ENCODE results near the gene HIRIP3.
"Not testable (repeated sequence)": the region's sequence is repeated elsewhere in the genome, so short reads cannot be mapped to it uniquely, and the experiment has no call there.

HIRIP3 gene

DNA sequence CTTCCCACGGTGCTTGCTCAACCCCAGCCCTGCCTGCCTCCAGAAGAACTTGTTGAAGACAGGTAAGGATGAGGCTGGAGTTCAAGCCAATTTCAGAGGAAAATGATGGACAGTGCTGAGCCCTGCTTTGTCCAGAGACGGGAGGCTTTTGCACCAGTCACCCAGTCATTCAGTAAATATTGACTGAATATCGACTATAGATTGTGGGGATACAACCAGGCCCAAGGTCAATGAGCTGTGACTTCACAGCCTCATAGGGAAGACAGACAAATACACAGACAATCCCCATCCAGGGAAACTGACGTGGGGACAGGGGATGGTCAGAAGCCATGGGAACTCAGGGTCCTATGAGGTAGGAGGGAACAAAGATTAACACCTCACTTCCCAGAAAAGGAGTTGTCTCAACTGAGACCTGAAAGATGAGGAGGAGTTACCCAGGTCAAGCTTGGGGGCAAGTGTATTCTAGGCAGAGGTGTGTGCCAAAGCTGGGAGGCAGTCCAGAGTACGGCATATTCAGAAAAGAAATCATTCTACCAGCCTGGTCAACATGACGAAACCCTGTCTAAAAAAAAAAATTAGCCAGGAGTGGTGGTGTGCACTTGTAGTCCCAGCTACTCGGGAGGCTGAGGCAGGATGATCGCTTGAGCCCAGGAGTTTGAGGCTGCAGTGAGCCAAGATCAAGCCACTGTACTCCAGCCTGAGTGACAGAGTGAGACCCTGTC is 21.3 kb upstream of the HIRIP3 start:
- no peak for DNase-seq (ENCODE audit: low spot score)

DNA sequence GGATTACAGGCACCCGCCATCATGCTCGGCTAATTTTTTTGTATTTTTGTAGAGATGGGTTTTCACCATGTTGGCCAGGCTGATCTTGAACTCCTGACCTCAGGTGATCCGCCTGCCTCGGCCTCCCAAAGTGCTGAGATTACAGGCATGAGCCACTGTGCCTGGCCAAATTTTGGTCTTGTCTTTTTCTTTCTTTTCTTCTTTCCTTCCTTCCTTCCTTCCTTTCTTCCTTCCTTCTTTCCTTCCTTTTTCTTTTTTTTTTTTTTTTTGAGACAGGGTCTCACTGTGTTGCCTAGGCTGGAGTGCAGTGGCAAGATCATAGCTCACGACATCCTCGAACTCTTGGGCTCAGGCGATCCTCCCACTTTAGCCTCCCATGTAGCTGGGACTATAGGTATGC is 20.0 kb upstream of the HIRIP3 start:
- DNase-seq (ENCODE audit: low spot score), result not testable (repeated sequence)

DNA sequence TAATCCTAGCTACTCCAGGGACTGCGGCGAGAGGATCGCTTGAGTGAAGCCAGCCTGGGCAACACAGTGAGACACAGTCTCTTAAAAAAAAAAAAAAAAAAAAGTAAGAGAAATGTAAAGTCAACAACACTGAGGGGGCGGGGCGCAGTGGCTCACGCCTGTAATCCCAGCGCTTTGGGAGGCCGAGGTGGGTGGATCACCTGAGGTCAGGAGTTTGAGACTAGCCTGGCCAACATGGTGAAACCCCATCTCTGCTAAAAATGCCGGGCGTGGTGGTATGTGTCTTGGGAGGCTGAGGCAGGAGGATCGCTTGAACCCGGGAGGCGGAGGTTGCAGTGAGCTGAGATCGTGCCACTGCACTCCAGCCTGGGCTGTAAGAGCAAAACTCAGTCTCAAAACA is 17.2 kb upstream of the HIRIP3 start:
- DNase-seq (ENCODE audit: low spot score), result not testable (repeated sequence)

DNA sequence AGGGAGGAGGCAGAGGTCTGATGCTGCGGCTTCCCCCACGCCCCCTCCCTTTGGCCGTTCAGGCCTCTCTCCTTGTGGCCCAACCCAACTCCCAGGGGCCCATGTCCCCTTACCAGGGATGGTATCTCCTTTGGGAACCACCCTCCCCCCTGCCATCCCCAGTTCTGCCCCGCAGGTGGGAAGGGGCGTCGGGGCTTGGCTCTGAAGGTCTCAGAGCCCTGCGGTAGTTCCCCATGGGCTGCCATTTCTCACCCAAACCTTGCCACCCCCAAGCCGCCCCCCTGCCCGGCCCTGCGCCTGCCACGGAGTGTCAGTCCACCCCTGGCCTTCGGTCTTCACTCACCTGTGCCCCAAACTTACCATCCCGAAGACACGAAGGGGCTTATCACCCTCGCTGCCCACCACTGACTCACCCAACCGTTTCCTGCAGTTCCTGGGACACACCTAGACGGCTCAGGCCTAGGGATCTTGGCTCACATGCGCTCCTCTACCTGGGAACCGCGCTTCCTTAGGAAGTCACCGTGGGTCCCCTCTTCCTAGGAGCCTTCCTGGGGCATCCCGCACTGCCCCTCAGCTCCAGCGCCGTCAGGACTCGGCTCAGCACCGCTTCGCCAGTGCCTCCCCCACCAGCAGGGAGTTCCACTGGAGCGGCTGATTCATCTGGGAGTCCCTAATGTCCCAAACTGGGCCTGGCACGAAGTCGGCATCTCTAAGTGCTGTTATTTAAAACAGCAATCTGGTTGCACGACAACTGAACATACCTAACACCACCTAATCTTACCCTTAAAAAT is 16.5 kb upstream of the HIRIP3 start:
- DNase-seq (ENCODE audit: low spot score), result no peak

DNA sequence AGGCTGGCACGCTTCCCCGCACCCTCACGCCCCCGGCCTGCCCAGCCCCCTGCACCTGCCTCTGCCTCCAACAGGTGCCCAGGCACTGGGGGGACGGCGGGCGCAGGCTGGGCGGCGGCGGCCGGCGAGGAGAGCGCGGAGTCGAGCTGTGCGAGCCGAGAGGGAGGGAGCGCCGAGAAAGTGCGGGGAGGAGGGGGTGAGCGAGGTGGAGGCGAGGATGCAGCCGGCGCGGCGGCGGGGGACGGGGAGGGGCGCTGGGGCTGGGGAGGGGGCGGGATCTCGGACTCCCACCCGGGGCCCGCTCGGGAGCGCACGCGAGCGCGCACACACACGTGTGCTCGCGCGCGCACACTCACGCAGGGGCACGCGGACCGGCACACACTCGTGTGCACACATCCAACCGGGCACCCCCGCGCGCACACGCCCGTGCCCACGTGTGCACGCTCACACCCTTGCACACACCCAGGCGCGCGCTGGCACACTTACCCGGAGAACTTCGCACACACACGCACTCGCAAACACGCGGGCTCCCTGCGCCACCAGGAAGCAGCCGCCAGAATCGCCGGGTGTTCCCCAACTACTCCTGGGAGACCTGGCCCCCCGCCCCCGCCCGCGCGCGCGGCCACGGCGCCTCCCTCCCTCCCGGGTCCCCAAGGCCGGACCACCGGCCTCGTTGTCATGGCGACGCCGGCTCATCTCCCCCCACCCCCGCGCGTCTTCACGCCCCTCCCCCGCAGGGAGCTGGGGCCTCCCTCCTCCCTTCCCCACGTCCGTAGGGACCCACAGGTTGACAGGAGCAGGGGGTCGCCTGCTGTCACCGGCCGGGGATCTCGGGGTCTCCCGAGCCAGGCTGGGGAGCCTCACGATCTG is 15.7 kb upstream of the HIRIP3 start, which contains the start of gene DOC2A:
DOC2A (minus strand) TSS at position 184 of the 870 bp plus-strand sequence. CDS start 805 bp downstream, outside the sequence.
- peak; percentile 45 for DNase-seq (ENCODE audit: low spot score)

DNA sequence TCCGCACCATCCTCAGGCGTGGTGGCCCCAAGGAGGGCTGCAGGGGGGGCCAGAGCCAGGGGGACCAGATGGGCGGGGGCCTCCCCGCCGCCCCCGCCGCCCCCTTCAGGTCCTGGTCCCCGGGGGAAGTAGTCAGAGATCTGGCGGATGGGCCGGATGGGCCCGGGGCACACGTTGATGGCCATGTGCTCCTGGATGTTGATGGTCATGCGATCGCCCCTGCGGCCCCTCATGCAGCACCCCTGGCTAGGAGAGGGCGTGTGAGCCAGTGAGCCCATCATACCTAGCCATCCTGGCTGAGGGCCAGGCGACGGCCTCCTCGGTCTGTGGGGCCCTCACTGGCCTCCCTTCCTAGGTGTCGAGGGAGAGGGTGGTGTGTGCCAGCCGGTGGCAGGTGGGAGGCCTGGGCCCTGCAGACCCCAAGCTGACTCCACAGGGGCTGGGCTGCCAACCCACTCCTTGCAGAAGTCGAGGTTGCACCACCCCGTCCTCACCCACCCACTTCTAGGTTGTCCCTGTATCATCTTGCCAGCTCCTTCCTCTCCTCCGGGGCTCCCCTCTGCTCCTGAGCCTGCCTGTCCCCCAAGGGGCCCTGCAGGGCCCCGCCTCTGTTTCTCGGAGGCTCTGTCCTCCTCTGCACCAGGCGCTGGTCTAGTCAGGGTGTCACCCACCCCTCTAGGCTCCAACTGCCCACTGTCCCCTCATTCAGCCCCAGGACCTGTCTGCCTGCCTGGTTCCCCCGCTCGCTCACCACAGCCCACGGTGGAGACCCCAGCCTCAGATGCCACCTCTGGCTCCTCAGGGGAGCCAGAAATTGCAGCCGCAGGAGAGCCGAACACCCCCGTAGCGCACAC is 14.8 kb upstream of the HIRIP3 start:
- DNase-seq (ENCODE audit: low spot score), result no peak

DNA sequence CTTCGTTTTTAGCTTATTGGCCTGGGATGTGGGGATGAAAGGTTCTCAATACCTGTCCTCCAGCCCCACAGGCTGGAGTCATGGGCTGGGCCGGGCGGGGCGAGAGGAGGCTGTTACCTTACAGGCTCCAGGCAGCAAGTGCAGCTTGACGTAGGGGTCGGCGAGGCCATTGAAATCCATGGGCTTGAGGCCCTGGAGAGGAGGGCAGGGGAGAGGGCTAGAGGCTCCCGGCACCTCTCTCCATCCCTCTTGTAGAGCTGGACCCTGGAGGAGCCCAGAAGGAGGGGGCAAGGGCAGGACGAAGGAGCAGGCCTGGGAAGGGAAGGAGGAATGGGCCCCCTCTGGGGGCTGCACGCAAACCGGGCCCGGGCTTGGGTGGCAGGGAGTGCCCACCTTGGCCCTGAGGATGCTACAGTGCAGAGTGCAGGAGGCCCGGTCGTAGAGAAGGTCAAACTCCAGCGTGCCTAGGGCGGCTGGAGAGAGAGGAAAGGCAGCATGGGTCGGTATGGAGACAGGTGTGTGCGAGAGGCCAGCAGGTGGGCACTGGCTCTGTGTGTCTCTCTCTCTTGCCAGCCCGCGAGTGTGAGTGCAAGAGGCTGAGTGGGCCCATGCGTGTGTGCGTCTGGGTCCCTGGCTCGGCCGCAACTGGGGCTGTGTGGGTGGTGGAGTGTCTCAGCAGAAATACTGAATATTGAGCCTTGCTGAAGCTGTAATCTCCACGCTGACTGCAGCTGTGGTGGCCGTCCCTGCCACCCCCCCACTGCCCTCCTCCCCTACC is 13.9 kb upstream of the HIRIP3 start:
- DNase-seq (ENCODE audit: low spot score), result no peak

DNA sequence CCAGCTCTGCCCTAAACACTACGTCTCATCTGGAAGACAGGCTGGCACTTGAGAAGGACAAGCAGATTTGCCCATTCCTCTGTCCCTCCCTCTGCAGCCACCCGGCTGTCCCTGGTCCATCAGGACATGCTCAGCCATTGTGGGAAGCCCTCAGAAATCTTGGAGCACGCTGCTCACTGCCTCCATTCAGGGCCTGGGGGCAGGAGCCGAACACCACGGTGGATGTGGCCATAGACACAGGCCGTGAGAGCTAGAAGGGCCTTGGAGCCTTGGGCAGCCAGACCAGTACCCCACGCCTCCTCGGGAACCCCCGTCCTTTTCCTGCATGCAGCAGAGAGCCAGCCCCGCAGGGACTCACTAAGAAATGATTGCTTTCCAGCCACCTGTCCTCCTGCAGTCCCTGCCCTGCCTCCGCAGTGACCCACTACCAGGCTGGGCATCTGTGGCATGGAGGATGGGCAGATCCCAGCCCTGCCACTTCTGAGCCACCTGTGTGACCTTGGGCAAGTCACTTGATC is 12.0 kb upstream of the HIRIP3 start:
- no peak for DNase-seq (ENCODE audit: low spot score)

DNA sequence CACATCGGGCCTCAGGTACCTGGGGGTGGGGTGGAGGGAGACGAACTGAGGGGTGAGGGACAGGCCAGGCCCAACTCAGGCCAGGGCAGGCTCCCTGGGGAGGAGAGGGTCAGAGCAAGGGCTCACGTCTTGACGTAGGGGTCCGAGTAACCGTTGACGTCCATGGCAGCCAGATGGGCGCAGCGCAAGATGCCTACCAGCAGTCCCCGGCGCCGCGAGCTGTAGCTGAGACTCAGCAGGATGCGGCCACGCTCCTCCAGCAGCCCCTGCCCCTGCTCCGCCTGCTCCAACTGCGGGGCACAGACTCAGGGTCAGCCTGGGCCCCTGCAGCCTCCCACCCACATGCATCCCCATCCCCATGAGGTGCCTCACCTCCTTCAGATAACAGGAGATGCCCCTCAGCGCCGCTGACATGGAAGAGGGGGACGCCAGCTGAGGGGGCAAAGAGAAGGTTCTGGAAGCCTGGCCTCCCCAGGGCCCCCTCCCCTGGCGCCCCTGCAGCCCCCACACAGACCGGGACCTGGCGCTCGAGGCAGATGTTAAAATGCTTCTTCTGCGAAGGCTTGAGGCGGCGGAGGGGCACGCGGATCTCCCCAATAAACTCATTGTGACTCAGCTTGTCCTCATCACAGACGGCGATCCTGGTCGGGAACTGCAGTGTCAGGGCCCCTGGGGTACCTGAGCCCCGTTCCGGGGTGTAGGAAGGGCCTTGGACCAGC is 11.4 kb upstream of the HIRIP3 start:
- DNase-seq (ENCODE audit: low spot score), result no peak

DNA sequence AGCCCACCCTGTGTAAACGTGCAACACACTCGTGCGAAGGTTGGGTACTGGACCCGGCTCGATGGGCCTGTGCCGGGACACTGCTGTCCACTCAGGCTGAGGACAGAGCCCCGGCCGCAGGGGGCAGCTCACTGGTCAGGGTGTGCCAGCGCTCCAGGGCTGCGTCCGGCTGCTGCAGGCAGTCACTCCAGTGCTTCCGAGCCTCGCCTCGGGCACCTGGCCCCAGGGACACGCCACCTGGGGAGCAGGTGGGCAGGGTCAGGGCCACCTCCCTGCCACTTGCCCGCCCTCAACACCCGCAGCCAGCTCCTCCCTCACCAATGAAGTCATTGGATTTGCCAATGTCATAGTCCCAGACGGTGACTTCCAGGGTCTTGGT is 10.7 kb upstream of the HIRIP3 start:
- DNase-seq (ENCODE audit: low spot score), result no peak

DNA sequence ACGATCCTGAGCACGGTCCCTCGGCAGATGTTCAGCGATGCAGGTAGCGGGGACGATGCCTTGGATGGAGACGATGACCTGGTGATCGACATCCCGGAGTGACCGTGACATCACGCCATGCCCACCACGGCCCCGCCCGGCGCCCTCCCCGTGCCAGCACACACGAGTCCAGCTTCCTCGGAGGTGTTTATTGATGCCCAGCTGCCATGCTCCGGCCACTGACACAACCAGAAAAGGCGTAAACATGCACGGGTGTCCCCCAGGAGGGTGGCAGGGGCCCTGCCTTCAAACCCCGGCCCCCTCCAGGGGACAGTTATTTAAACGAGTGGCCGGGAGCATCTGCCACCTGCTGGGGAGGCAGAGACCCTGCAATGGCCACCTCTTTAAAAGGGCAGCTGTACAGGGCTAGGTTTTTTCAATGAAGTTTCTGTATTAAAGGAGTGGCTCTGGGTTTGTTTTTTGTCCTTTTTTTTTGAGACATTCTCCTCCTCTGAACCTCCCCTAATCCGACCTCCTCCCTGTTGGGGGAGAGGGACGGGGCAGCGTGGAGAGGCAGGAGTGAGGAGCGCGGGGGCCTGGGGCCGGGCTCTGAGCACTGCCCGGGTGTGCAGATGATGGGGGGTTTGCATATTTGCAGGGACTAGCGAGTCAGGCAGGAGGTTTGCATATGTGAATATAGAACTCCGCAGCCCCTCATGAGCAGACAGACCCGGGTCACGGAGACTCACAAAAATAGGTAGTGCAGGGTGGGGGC is 10.1 kb upstream of the HIRIP3 start:
- DNase-seq (ENCODE audit: low spot score), result peak; percentile 83

DNA sequence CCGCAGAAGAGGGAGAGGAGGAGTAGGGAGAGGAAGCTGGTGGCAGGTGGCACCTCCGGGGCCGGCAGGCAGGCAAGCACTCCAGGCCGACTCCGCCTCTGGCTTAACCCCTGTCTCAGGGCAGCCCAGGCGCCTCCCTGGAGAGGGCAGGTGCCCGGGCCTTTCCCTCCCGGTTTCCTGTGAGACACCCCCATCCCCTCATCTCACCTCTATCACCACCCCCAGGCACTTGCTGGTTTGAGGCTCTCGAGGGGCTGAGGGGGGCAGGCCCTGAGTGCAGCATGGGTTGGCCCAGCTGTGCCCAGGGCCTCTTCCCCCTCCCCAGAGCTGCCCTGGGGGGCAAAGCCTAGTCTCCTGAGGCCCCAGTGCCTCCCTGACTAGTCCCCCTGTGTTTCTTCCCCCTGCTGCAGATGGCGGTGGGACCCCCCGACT is 9.4 kb upstream of the HIRIP3 start:
- DNase-seq (ENCODE audit: low spot score), result no peak

DNA sequence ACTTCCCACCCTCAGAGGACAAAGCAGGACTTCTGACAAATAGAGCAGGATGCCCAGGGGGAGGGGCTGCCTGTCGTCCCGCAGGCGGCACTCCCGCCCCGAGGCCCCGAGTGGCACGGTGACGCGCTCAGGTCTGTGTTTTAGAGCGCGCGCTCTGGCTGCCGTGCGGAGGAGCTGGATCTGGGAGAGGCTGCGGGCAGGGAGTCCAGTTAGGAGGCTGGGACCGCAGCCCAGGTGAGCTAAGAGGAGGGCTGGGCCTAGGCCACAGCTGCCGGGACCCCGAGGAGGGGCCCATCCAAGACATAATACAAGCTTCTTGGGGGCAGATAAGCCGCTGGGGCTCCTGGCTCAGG is 9.0 kb upstream of the HIRIP3 start:
- no peak for DNase-seq (ENCODE audit: low spot score)

DNA sequence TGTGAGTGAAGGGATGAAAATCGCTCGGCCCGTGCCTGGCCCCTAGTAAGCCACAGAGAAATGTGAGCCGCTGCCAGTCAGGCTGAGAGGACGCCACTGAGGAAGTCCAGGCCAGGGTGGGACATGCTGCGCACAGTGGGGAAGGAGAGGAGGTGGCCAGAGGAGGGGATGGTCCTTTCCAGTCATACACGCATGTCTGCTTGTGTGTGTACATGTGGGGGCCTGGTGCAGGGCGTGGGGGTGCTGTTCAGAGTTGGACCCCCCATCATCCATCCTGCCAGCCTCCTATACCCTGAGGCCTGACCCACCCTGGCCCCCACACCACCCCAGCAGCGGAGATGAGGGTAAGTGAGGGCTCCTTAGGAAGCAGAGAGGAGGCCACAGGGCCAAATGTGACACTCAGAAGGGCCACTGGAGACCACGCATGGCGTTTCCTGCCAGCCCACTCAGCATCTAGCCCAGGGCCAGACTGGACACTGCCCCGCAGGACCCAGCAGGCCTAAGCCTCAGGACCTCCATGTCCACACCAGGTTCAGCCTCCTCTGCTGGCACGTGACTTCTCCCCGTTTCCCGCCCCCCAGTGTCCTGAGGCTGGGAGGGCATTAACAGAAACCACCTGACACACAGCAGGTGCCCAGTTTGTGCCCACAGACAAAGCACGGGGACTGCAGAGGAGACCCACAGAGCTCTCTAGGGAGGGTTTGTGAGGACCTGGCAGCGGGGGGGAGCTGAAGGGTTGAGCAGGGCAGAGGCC is 8.4 kb upstream of the HIRIP3 start:
- DNase-seq (ENCODE audit: low spot score), result no peak

DNA sequence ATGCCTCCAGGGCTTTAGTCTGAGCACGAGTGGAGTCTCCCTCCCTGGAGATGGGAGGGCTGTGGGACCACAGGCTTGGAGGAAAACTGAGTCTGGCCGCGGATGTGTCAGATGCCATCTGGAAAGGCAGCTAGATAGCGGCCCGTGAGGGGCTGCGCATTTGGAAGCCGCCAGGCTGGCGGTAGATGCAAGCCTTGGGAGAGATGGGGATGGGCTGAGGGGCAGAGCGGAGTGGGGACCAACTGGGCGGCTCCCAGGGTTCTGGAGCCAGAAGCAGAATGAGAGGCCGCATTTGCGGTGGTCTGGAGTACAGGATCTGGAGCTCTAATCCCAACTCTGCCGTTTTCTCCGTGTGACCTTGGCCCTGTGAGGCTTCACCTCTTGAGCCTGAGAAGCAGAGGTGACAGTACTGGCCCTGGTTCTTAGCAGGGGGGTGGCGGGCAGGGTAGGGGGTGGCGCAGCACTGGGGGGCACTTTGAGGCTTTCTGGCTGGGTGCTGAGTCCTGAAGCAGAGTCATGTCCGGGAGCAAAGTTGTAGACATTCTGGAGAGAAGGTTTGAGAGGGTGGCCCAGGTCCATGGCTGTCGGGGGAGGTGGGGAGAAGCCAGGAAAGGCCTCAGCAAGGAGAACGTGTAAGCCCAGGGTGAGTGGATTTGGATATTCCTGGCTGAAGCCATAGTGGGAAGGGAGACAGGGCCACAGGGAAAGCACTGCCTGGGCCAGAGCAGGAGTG is 7.4 kb upstream of the HIRIP3 start:
- no peak for DNase-seq (ENCODE audit: low spot score)

DNA sequence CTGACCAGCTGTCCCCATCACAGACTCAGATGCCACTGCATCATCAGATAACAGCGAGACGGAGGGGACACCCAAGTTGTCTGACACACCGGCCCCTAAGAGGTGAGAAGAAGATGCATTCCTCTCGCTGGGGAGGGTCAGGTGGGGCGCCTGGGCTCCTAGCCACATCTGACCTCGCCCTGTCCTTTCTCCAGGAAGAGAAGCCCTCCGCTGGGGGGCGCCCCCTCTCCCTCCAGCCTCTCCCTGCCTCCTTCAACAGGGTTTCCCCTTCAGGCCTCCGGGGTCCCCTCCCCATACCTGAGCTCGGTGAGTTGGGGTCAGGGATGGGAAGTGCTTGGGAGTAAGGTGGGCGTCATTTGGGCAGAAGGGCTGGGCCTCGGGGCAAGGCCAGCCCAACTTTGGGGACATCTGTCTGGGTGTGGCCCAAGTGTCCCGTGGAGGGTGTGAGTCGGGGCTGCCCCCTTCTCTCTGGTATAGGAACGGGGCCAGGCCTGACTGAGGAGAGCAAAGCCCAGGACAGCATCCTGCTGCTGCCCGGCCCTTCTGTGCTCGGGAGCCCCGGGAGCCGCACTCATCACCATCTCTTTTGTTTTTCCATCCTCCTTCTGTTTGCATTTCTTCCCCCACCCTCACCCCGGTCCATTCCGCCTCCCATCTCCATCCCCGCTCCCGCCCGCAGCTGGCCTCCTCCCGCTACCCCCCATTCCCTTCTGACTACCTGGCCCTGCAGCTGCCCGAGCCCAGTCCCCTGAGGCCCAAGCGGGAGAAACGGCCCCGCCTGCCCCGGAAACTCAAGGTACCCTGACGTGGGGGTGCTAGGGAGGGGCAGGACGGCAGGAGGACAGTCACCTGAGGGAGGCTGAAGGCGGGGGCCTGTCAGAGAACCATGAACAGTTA is 5.6 kb upstream of the HIRIP3 start:
- no peak for DNase-seq (ENCODE audit: low spot score)

DNA sequence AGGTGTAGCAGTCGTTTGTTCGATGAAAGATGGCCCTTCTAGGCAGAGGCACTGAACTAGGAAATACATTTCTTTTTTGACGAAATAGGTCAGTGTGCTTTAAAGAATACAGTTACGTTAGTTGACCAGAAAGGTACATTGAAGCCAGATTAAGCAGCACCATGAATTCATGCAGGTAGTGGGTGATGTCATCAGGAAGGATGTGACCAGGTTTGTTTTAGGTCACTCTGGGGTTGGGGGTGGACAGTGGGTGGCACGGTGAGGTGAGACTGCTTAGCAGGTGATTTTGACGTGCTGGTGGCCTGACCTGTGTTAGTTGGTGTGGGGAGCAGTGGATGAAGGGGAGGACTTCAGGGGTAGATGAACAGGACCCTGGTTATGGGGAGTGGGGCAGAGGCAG is 4.2 kb upstream of the HIRIP3 start:
- DNase-seq (ENCODE audit: low spot score), result no peak

All from GM03348 (cell line).